ENCODE measurements around the gene HSD17B7.

GRCh38 chr1:162790303-162790984 is at the start of gene HSD17B7:
- peak in 2 of 6 experiments; percentile 27 to 28 for TF ChIP-seq CTCF (IDR thresholded peaks at IDR 0.05)
- TF ChIP-seq POLR2A (IDR thresholded peaks at IDR 0.05): peak in 1 of 2 donors; percentile 80

Measured in thyroid gland (tissue), 4 donors.